Measurements from ENCODE around the gene B4GALT6. TPM values are rescaled to one million over a fixed set of nuclear protein-coding genes. Genes with fewer than 3 reads are reported as not detected.

The B4GALT6 gene
- total RNA-seq, 1 donor from 2014 or later, result 3.4 TPM

DNA sequence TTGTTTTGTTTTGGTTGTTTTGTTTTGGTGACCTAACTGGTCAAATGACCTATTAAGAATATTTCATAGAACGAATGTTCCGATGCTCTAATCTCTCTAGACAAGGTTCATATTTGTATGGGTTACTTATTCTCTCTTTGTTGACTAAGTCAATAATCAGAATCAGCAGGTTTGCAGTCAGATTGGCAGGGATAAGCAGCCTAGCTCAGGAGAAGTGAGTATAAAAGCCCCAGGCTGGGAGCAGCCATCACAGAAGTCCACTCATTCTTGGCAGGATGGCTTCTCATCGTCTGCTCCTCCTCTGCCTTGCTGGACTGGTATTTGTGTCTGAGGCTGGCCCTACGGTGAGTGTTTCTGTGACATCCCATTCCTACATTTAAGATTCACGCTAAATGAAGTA is 92.8 kb downstream of the B4GALT6 start, which contains the start of gene TTR:
Gene TTR (plus strand): TSS at position 250 of the 400 bp plus-strand sequence. CDS start 26 bp downstream, at position 276.
- no peak for DNase-seq

GRCh38 chr18:31591113-31591512 is 93.3 kb downstream of the B4GALT6 start:
- DNase-seq, result no peak

- no peak for DNase-seq
Observed at GRCh38 chr18:31590570-31590969, 93.8 kb downstream of the B4GALT6 start.

- no peak for DNase-seq
Observed at GRCh38 chr18:31587529-31587928, 96.9 kb downstream of the B4GALT6 start.

DNA sequence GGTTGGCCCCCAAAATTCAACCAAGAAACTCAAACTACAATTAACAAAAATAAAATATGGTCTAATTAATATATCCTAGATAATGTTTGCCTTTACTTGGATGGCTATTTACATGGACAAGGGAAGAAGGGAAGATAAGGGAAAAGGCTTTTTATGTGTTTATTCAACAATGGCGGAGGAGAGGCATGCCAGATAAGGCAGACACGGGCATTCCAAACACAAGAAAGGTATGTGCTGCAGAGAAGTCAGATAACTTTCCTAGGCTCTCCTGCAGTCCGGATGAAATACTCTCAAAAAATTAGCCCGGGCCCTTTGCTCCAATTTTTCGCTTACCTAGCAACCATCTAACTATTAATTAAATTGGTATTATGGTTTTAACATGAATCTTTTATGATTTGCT is 97.8 kb downstream of the B4GALT6 start:
- DNase-seq, result no peak

GRCh38 chr18:31585991-31586390 is 98.4 kb downstream of the B4GALT6 start:
- DNase-seq, result no peak

GRCh38 chr18:31583185-31583854 is 101.1 kb downstream of the B4GALT6 start:
- DNase-seq, result no peak

DNA sequence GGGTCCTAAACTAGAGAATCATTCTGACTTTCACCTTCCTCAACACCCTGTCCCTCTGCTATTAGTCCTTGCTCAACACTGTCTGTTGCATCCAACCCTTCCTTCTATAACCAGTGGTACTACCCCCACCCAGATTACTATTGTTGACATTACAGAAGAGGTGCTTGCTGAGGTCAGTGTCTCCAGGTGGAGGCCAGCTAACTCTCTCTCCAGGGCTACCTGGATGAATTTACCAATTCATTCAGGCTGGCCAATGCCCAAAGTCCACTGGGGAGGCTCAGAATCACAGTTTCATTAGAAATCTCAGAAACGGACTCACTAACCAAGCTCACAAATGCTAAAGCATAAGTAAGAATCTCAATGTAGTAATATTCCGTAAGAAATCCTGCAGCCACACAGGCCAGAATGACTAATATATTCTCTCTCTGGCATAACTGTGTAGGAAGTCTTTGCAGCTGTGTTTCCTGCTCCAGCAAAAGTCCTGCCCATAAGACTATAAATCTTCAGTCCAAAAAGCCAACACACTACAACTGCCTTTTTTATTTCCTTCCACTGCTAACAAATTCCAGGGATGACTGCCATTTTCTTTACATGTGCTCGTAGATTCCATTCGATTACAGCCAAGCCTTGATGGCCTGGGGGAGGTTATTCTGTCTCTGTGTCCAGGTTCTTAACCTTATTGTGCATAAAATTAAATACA is 102.7 kb downstream of the B4GALT6 start:
- DNase-seq, result peak; percentile 69

DNA sequence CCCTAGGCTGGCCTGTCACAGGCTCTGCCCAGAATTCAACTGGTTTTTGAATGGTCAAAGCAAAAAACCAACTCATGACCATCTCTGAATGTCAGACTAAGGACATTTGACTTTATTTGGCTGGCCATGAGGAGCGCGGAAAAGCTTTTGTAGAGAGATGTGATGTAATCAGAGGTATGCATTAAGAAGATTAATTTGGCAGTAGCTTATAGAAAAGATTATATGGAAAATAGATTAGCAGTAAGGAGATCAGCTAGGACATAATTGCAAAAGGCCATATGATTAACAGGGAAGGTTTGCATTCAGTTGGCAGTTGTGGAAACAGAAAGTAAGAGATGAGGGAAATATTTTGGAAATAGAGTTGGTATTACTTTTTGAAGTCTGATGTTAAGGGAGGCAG is 105.0 kb downstream of the B4GALT6 start:
- no peak for DNase-seq

- no peak for DNase-seq
Observed at GRCh38 chr18:31578126-31578525, 106.3 kb downstream of the B4GALT6 start.

- DNase-seq, result no peak
Observed at GRCh38 chr18:31577195-31577594, 107.2 kb downstream of the B4GALT6 start.

DNA sequence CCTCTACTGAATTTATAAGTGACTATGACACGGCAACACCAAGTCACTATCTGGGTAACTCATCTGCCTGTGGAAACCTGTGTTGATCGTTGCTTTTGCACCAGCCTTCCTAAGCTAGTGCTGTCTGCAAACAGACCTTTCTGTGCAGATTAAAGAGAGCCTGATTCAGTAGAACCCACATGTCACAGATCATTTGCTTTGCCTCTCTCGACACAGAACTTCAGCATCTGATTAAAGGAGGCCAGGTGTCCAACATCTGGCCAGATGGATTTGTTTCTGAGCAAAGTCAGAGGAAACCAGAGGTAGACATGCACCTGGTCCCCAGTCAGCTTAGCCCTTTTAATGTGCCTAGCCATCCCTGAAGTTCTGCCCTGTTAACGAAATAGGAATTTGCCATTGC is 107.7 kb downstream of the B4GALT6 start:
- DNase-seq, result no peak

DNA sequence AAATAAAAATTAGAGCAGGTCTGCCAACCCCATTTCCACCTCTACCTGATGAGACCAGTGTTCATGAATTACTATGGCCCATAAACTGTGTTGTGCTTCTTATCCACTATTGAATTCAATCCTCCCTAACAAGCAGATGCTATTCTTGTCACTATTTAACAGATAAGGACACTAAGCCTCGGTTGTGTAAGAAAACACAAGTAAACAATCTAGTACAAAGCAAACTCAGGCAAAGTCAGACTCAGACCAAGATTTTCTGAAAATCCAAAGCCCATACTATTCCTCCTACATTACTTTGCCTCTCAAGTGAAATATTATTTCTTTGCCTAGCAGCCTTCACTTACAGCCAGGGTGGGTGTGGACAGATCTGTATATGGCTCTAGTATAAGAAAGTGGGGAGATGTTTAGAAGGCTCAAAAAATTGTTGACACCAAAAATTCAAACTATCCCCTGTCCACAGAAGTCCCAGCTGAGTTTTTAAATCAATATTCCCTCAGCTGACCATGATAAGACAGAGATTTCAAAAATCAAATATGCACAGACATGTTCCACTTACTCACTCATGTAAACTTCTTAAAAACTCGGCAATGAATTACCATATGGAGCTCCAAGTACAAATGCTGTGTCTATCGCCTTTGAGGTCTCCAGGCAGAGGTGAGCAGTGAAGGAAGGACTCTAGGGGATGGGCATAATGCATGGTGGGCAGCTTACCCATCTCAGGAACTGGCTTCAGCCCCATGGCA is 108.7 kb downstream of the B4GALT6 start:
- DNase-seq, result no peak

DNA sequence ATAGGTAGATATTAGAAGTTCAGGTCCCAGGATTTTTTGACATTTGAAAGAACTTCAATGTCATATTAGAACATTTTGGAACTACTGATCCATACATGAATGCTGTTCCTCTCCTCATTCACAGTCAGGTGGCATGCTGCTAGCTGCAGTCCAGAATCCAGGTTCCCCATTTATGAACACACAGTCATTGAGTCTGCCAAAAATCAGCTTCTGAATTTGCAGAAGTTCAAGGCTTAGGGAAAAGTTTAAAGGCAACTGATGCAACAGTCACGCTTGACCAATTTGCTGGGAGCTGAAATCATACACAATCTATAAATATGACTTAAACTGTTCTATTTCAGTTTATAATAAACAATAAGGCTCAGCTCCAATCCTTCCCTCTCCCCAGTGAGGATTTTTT is 110.0 kb downstream of the B4GALT6 start:
- no peak for DNase-seq

Other genes with a start within 250 kb of the B4GALT6 start
- not detected in 2 replicates for gene DSG3, start 236.8 kb downstream of the B4GALT6 start, total RNA-seq
- gene DSG2, start 186.4 kb downstream of the B4GALT6 start, total RNA-seq, result 3.9 and 9.7 TPM in 2 replicates
- not detected in 2 replicates for gene TTR, start 92.7 kb downstream of the B4GALT6 start, total RNA-seq
- gene SLC25A52, start 76.3 kb upstream of the B4GALT6 start, total RNA-seq, result not detected in 2 replicates